Measurements from ENCODE around the gene BABAM2.

DNA sequence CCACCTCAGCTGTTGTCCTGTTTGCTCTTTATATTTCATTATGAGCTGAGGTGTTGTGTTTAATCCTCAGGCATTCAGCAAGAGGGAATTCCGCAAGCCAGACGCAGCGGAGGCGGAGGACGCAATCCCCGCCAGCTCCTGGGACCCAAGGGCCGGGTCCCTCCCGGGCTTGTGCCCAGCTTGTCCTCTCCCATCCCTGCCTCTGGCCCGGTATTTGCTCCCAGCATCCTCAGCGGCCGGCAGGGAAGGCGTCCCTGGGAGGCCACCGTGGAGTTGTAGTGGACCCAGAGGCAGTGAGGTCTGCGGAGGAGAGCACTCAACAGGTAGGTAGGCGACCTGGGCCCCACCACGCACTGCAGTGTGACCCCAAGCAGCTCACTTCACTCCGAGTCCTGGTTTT is 459.7 kb downstream of the BABAM2 start:
- TF ChIP-seq, protein P1, sequence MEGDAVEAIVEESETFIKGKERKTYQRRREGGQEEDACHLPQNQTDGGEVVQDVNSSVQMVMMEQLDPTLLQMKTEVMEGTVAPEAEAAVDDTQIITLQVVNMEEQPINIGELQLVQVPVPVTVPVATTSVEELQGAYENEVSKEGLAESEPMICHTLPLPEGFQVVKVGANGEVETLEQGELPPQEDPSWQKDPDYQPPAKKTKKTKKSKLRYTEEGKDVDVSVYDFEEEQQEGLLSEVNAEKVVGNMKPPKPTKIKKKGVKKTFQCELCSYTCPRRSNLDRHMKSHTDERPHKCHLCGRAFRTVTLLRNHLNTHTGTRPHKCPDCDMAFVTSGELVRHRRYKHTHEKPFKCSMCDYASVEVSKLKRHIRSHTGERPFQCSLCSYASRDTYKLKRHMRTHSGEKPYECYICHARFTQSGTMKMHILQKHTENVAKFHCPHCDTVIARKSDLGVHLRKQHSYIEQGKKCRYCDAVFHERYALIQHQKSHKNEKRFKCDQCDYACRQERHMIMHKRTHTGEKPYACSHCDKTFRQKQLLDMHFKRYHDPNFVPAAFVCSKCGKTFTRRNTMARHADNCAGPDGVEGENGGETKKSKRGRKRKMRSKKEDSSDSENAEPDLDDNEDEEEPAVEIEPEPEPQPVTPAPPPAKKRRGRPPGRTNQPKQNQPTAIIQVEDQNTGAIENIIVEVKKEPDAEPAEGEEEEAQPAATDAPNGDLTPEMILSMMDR (IDR thresholded peaks at IDR 0.05; ENCODE audit: insufficient read depth, low read depth, low read length): no peak
- TF ChIP-seq EZH2 (IDR thresholded peaks at IDR 0.05; ENCODE audit: insufficient read depth, low read length): no peak
